KMS-11 (cell line): Measurements from ENCODE around the gene SASH1.

Source experiments
- H2AFZ ChIP-seq: fragments of 200-600 bp; sonication (generic); 2 replicates; pipeline ENCODE4 v1.6.1; 2016; ENCODE audit warnings: antibody characterized with exemption, mixed run types, low read depth
- H3K27ac ChIP-seq: fragments of 200-600 bp; sonication (generic); 2 replicates; pipeline ENCODE4 v1.6.1; 2016; ENCODE audit warnings: mild to moderate bottlenecking, mixed run types
- H3K27me3 ChIP-seq: fragments of 200-600 bp; sonication (generic); 2 replicates; pipeline ENCODE4 v1.6.1; 2017; ENCODE audit warnings: mild to moderate bottlenecking, low read depth, mixed run types, moderate library complexity; ENCODE audit not compliant: insufficient read depth
- H3K36me3 ChIP-seq: fragments of 200-600 bp; sonication (generic); 2 replicates; pipeline ENCODE4 v1.6.1; 2017; ENCODE audit warnings: mild to moderate bottlenecking, mixed run types; ENCODE audit not compliant: insufficient read depth
- H3K4me1 ChIP-seq: fragments of 200-600 bp; sonication (generic); 2 replicates; pipeline ENCODE4 v1.6.1; 2016; ENCODE audit warnings: mild to moderate bottlenecking, low read depth, mixed run types; ENCODE audit not compliant: poor library complexity, severe bottlenecking
- H3K4me2 ChIP-seq: fragments of 200-600 bp; sonication (generic); 2 replicates; pipeline ENCODE4 v1.7.0; 2016; ENCODE audit warnings: mild to moderate bottlenecking, mixed run types
- H3K4me3 ChIP-seq: fragments of 200-600 bp; sonication (generic); IDR thresholded peaks from 2 replicates; pipeline ENCODE4 v1.6.1; 2017; ENCODE audit warnings: low read depth, low read length, mixed read lengths; ENCODE audit not compliant: insufficient read depth
- H3K79me2 ChIP-seq: fragments of 200-600 bp; sonication (generic); 2 replicates; pipeline ENCODE4 v1.6.1; 2016; ENCODE audit warnings: low read depth, mixed run types; ENCODE audit not compliant: insufficient read depth
- H3K9ac ChIP-seq: fragments of 200-600 bp; sonication (generic); 2 replicates; pipeline ENCODE4 v1.6.1; 2016; ENCODE audit warnings: mild to moderate bottlenecking, mixed run types
- H4K20me1 ChIP-seq: fragments of 200-600 bp; sonication (generic); 2 replicates; pipeline ENCODE4 v1.6.1; 2016; ENCODE audit warnings: mild to moderate bottlenecking, mixed run types; ENCODE audit not compliant: insufficient read depth
- TF ChIP-seq, protein P1 (sequence below): fragments of 200-600 bp; sonication (generic); conservative IDR thresholded peaks from 2 replicates; pipeline ENCODE4 v1.6.1; 2017; ENCODE audit warnings: low read depth, mild to moderate bottlenecking, antibody characterized with exemption, low read length, moderate library complexity, mixed read lengths

SASH1 gene

DNA sequence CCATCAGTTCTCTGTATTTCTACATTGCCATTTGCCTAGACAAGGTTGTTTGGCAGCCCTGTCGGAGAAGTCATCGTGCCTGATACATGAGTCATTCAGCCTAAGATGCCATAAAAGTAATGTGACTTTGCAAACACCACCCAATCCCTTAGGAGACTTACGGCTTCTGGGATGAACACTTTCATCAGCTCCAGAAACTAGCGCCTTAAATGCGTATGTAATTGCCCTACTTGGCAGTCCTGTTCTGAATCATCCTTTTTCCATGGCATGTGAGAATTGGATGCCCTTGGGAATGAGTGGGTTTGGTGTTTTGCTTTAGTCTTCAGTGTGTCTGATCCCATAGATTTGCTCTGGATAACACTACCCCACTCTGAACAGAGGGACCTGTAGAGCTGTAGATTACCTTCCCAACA, 158.5 kb downstream of the SASH1 start:
- no peak overlapping the region for H3K4me2 ChIP-seq
- TF ChIP-seq, protein P1, sequence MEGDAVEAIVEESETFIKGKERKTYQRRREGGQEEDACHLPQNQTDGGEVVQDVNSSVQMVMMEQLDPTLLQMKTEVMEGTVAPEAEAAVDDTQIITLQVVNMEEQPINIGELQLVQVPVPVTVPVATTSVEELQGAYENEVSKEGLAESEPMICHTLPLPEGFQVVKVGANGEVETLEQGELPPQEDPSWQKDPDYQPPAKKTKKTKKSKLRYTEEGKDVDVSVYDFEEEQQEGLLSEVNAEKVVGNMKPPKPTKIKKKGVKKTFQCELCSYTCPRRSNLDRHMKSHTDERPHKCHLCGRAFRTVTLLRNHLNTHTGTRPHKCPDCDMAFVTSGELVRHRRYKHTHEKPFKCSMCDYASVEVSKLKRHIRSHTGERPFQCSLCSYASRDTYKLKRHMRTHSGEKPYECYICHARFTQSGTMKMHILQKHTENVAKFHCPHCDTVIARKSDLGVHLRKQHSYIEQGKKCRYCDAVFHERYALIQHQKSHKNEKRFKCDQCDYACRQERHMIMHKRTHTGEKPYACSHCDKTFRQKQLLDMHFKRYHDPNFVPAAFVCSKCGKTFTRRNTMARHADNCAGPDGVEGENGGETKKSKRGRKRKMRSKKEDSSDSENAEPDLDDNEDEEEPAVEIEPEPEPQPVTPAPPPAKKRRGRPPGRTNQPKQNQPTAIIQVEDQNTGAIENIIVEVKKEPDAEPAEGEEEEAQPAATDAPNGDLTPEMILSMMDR = no peak
- no peak overlapping the region for H2AFZ ChIP-seq
- no peaks in the 10 kb centered on the region for H3K36me3 ChIP-seq
- no peaks in the 10 kb centered on the region for H3K79me2 ChIP-seq
- no peaks in the 10 kb centered on the region for H4K20me1 ChIP-seq
- H3K4me1 ChIP-seq = no peaks in the 10 kb centered on the region
- no peak overlapping the region for H3K4me3 ChIP-seq
- no peak overlapping the region for H3K27ac ChIP-seq
- no peaks in the 10 kb centered on the region for H3K27me3 ChIP-seq
- no peak overlapping the region for H3K9ac ChIP-seq

DNA sequence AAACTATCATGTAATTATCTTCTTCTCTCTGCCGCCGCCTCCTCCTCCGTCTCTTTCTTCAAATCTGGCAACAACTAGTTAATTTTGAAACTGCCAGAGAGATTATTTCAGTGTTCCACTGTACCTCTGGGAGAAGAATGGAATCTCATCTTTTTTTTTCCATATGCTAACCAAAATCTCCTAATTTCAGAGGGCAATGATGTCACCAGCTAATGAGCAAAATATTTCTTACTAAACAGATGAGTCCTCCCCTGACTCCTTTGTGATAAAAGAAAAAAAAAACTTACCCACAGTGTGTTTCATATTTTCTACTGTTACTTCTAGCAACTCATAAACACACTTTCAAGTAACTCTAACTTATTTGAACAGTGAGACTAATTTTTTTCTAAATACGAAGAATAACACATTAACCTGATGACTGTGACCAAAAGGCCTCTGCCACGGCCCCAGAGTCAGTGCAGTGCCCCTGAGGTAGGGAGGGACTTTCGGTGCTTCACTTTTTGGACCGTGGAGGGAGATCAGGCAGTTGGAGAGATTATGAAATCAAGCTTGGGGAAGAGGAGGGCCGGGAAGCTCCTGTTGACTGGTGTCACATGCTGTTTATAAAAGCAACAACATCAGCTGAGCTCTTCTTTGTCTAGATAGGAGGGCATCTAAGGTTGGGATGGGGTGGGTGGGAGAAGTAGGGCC, 159.6 kb downstream of the SASH1 start:
- no peak overlapping the region for H2AFZ ChIP-seq
- H3K4me1 ChIP-seq = no peaks in the 10 kb centered on the region
- no peaks in the 10 kb centered on the region for H3K27me3 ChIP-seq
- no peak overlapping the region for H3K9ac ChIP-seq
- no peak overlapping the region for H3K27ac ChIP-seq
- H3K4me3 ChIP-seq = no peak overlapping the region
- H3K79me2 ChIP-seq = no peaks in the 10 kb centered on the region
- TF ChIP-seq, protein P1 = no peak
- no peaks in the 10 kb centered on the region for H3K36me3 ChIP-seq
- no peak overlapping the region for H3K4me2 ChIP-seq
- H4K20me1 ChIP-seq = no peaks in the 10 kb centered on the region

DNA sequence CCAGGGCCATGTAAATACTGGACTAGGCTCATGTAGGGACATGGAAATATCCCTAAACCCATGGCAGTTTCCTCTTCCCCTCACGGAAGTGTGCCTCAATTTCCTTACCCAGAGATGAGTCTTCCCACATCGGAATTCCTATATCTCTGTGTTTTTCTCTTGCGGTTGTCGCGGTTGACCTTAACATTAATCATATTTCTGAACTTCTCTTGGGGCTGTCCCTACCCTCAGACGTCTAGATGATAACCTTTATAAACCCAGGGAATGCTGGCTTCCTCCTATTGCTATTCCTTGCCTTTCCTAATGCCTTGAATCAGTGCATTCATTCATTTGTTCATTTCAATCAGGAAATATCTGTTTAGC, 160.1 kb downstream of the SASH1 start:
- Histone ChIP-seq H3K4me2 (no peak overlapping the region), H3K79me2 (no peaks in the 10 kb centered on the region), H3K36me3 (no peaks in the 10 kb centered on the region), H4K20me1 (no peaks in the 10 kb centered on the region), H3K4me3 (no peak overlapping the region), H3K4me1 (no peaks in the 10 kb centered on the region), H2AFZ (no peak overlapping the region), H3K9ac (no peak overlapping the region), H3K27me3 (no peaks in the 10 kb centered on the region), H3K27ac (no peak overlapping the region)
- TF ChIP-seq, protein P1 = no peak

DNA sequence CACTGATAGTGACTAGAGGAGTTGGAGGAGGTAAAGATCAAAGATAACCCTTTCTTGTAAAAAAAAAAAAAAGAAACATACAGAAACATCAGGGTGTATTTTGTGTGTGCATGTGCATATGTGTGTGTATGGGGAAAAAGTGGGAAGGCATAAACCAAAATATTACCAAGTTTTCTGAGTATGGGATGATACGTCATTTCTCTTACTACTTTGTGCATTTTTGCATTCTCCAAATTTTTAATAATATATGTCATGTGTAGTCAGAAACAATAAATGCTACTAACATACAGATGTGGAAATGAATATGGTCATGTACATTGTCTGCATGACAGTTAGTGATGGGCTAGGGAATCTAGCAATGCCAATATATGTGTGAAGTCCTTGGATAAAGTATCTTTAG, 161.1 kb downstream of the SASH1 start:
- no peaks in the 10 kb centered on the region for H4K20me1 ChIP-seq
- no peak overlapping the region for H2AFZ ChIP-seq
- H3K4me2 ChIP-seq = no peak overlapping the region
- no peaks in the 10 kb centered on the region for H3K4me1 ChIP-seq
- H3K36me3 ChIP-seq = no peaks in the 10 kb centered on the region
- no peak overlapping the region for H3K9ac ChIP-seq
- no peak overlapping the region for H3K27ac ChIP-seq
- H3K79me2 ChIP-seq = no peaks in the 10 kb centered on the region
- no peak overlapping the region for H3K4me3 ChIP-seq
- TF ChIP-seq, protein P1 = no peak
- H3K27me3 ChIP-seq = no peaks in the 10 kb centered on the region
